Liver (tissue), 9 donors: ENCODE results near the gene POU1F1. TPM values are rescaled to one million over a fixed set of nuclear protein-coding genes. Genes with fewer than 3 reads are reported as not detected.

Experiments used
- DNase-seq: peaks from one replicate; pipeline ENCODE4 v3.0.0-alpha.2; 2017; ENCODE audit warnings: low spot score
- H3K27ac ChIP-seq, 2 donors: one replicate each; pipeline ENCODE4 v1.7.0; 2013; ENCODE audit warnings: inconsistent platforms in 2 of 2, low read length in 2 of 2, control low read depth in 1 of 2, low read depth in 1 of 2, mild to moderate bottlenecking in 1 of 2
- H3K27me3 ChIP-seq, 4 donors: one replicate each; pipeline versions ENCODE4 v1.6.1 to v1.7.0; 2013; ENCODE audit warnings: low read length in 3 of 4, inconsistent platforms in 1 of 4, mild to moderate bottlenecking in 1 of 4, moderate library complexity in 1 of 4; ENCODE audit not compliant: control insufficient read depth in 4 of 4, insufficient read depth in 4 of 4
- H3K36me3 ChIP-seq, 4 donors: one replicate each; pipeline versions ENCODE4 v1.6.1 to v1.7.0; 2013; ENCODE audit warnings: low read length in 3 of 4, mild to moderate bottlenecking in 3 of 4, low read depth in 1 of 4, moderate library complexity in 1 of 4; ENCODE audit not compliant: control insufficient read depth in 4 of 4, insufficient read depth in 3 of 4
- H3K4me1 ChIP-seq, 4 donors: one replicate each; pipeline versions ENCODE4 v1.6.1 to v1.7.0; 2013; ENCODE audit warnings: low read length in 3 of 4, mild to moderate bottlenecking in 3 of 4, moderate library complexity in 1 of 4; ENCODE audit not compliant: control insufficient read depth in 4 of 4, insufficient read depth in 4 of 4
- H3K4me3 ChIP-seq, 3 donors: one replicate each; pipeline versions ENCODE4 v1.6.1 to v1.7.0; 2013; ENCODE audit warnings: low read length in 3 of 3, control low read depth in 1 of 3, low read depth in 1 of 3, mild to moderate bottlenecking in 1 of 3
- H3K9ac ChIP-seq, 2 donors: one replicate each; pipeline ENCODE4 v1.7.0; 2013; ENCODE audit warnings: low read length in 2 of 2, mild to moderate bottlenecking in 2 of 2, moderate library complexity in 2 of 2, control low read depth in 1 of 2, low read depth in 1 of 2
- H3K9me3 ChIP-seq, 4 donors: one replicate each; pipeline versions ENCODE4 v1.6.1 to v1.7.0; 2013; ENCODE audit warnings: low read length in 3 of 4; ENCODE audit not compliant: control insufficient read depth in 4 of 4
- ATF3 ChIP-seq: IDR thresholded peaks from 2 replicates; pipeline ENCODE4 v1.6.1; 2016; ENCODE audit warnings: antibody characterized with exemption
- CTCF ChIP-seq: fragments of 150-350 bp; IDR thresholded peaks from 2 replicates; pipeline ENCODE4 v1.5.1; 2017; ENCODE audit warnings: improper control_type of control experiment, low read depth, low read length; ENCODE audit not compliant: missing input control
- EGR1 ChIP-seq, 2 donors: IDR thresholded peaks; 2 replicates each; pipeline ENCODE4 v1.6.1; 2016 to 2018; ENCODE audit warnings: antibody characterized with exemption in 2 of 2, low read depth in 2 of 2
- FOXA1 ChIP-seq: IDR thresholded peaks from 2 replicates; pipeline ENCODE4 v1.6.1; 2016; ENCODE audit warnings: antibody characterized with exemption
- FOXA2 ChIP-seq: IDR thresholded peaks from 2 replicates; pipeline ENCODE4 v1.6.1; 2016; ENCODE audit warnings: antibody characterized with exemption
- HNF4G ChIP-seq: IDR thresholded peaks from 2 replicates; pipeline ENCODE4 v1.6.1; 2016; ENCODE audit warnings: antibody characterized with exemption
- JUND ChIP-seq, 2 donors: IDR thresholded peaks; 2 replicates each; pipeline ENCODE4 v1.6.1; 2016; ENCODE audit warnings: antibody characterized with exemption in 2 of 2
- MAX ChIP-seq: IDR thresholded peaks from 2 replicates; pipeline ENCODE4 v1.6.1; 2016; ENCODE audit warnings: antibody characterized with exemption
- NR2F2 ChIP-seq: IDR thresholded peaks from 2 replicates; pipeline ENCODE4 v1.6.1; 2016; ENCODE audit warnings: antibody characterized with exemption
- RAD21 ChIP-seq, 2 donors: IDR thresholded peaks; 2 replicates each; pipeline ENCODE4 v1.6.1; 2016; ENCODE audit warnings: antibody characterized with exemption in 2 of 2, mild to moderate bottlenecking in 2 of 2
- REST ChIP-seq: IDR thresholded peaks from 2 replicates; pipeline ENCODE4 v1.6.1; 2016; ENCODE audit warnings: antibody characterized with exemption, mild to moderate bottlenecking
- RXRA ChIP-seq, 2 donors: IDR thresholded peaks; 2 replicates each; pipeline ENCODE4 v1.6.1; 2017 to 2018; ENCODE audit warnings: antibody characterized with exemption in 2 of 2, mild to moderate bottlenecking in 1 of 2
- SP1 ChIP-seq: IDR thresholded peaks from 2 replicates; pipeline ENCODE4 v1.6.1; 2018; ENCODE audit warnings: antibody characterized with exemption, mild to moderate bottlenecking
- TAF1 ChIP-seq: conservative IDR thresholded peaks from 2 replicates; pipeline ENCODE4 v1.6.1; 2016; ENCODE audit warnings: antibody characterized with exemption, mild to moderate bottlenecking
- YY1 ChIP-seq: IDR thresholded peaks from 2 replicates; pipeline ENCODE4 v1.6.1; 2016; ENCODE audit warnings: antibody characterized with exemption, mild to moderate bottlenecking
- WGBS: extraction: QIAGEN DNeasy Blood & Tissue Kit; methylation state at CpG from one replicate; pipeline ENCODE4 v1.1.7; 2013; 5-methylcytosine and 5-hydroxymethylcytosine counted together
- polyA plus RNA-seq, 2 donors: library from polyadenylated mRNA; stranded (reverse) in 1 of 2; unstranded in 1 of 2; fragments of 200-250 nt in 1 of 2; fragments of >200 nt in 1 of 2; fragmentation: Nextera tagmentation in 1 of 2; extraction: Ambion mirVana in 1 of 2; gene quantifications; one replicate each; pipeline versions ENCODE4 v1.2.1 to v1.2.3, GENCODE V29; 2013 to 2015
- total RNA-seq, 2 donors: library from RNA; depleted of rRNA; stranded (reverse); fragments of >200 nt; gene quantifications; one replicate each; pipeline ENCODE4 v1.2.3, GENCODE V29; 2014
- donor health status: healthy.
- donor health status: healthy.
- donor health status: healthy.
- donor health status: healthy.
- donor health status: healthy.

Gene POU1F1
- total and polyA plus RNA-seq, 4 donors = not detected

- Histone ChIP-seq H3K27me3 (no peaks in the 10 kb centered on the region), H3K4me1 (peaks cover 0 to 9% (median 1%) of the 10 kb centered on the region in 4 donors), H3K9me3 (no peaks in the 10 kb centered on the region), H3K27ac (no peak overlapping the region), H3K36me3 (no peaks in the 10 kb centered on the region), H3K9ac (no peak overlapping the region), H3K4me3 (no peak overlapping the region)
- DNase-seq = no peak
- TF ChIP-seq FOXA2 (no peak), RAD21 (IDR thresholded peaks at IDR 0.05) (no peak), SP1 (no peak), RXRA (IDR thresholded peaks at IDR 0.05) (no peak), MAX (no peak), ATF3 (no peak), EGR1 (IDR thresholded peaks at IDR 0.05; ENCODE audit: low read depth in 2 of 2) (no peak)
- 61% methylated on average over 4 of the region's 4 CpGs for WGBS
Observed at GRCh38 chr3:87270908-87271700, 5.3 kb downstream of the POU1F1 start.

- TF ChIP-seq EGR1 (IDR thresholded peaks at IDR 0.05; ENCODE audit: low read depth in 2 of 2) (no peak), JUND (IDR thresholded peaks at IDR 0.05) (no peak), MAX (no peak), REST (no peak), RAD21 (IDR thresholded peaks at IDR 0.05) (no peak), FOXA1 (no peak), TAF1 (no peak)
- H3K27ac ChIP-seq = no peak overlapping the region
- DNase-seq = no peak
- H3K36me3 ChIP-seq = no peaks in the 10 kb centered on the region
- no peaks in the 10 kb centered on the region for H3K9me3 ChIP-seq
- no peak overlapping the region for H3K4me3 ChIP-seq
- H3K9ac ChIP-seq = no peak overlapping the region
- peaks cover 0 to 9% (median 1%) of the 10 kb centered on the region in 4 donors for H3K4me1 ChIP-seq
- no peaks in the 10 kb centered on the region for H3K27me3 ChIP-seq
Observed at GRCh38 chr3:87269723-87270122, 6.7 kb downstream of the POU1F1 start.

GRCh38 chr3:87268646-87269211 is 7.7 kb downstream of the POU1F1 start:
- Histone ChIP-seq H3K27ac (peak overlapping the region in 1 of 2 donors; percentile 25), H3K9ac (no peak overlapping the region), H3K9me3 (no peaks in the 10 kb centered on the region), H3K4me3 (no peak overlapping the region), H3K36me3 (no peaks in the 10 kb centered on the region), H3K27me3 (no peaks in the 10 kb centered on the region), H3K4me1 (peaks cover 0 to 9% (median 1%) of the 10 kb centered on the region in 4 donors)
- WGBS = 80% methylated on average over 4 of the region's 4 CpGs
- no peak for DNase-seq
- TF ChIP-seq HNF4G (no peak), NR2F2 (no peak), JUND (IDR thresholded peaks at IDR 0.05) (no peak), EGR1 (IDR thresholded peaks at IDR 0.05; ENCODE audit: low read depth in 2 of 2) (no peak), REST (no peak), TAF1 (no peak), YY1 (no peak), RAD21 (IDR thresholded peaks at IDR 0.05) (no peak), RXRA (IDR thresholded peaks at IDR 0.05) (no peak), FOXA1 (no peak), CTCF (no peak), SP1 (no peak)
